Measurements from ENCODE around the gene AHSP.

GRCh38 chr16:31502981-31503380 is 24.7 kb upstream of the AHSP start:
- TF ChIP-seq CTCF (IDR thresholded peaks at IDR 0.05) (no peak), EZH2 (IDR thresholded peaks at IDR 0.05; ENCODE audit: borderline replicate concordance, insufficient read depth, low read depth, low read length, poor library complexity, severe bottlenecking) (no peak)

Measured in B cell (primary cell).